OCI-LY3 (cell line): Measurements from ENCODE around the gene GPR62.

Experiments
- H2AFZ ChIP-seq: fragments of 200-600, 300-600 bp; shearing (Covaris generic); 2 replicates; pipeline ENCODE4 v1.6.0; 2014; ENCODE audit warnings: antibody characterized with exemption, low read depth, low read length
- H3K27ac ChIP-seq: fragments of 200-600, 300-600 bp; sonication (generic); 2 replicates; pipeline ENCODE4 v1.5.1; 2014; ENCODE audit warnings: mild to moderate bottlenecking, low read length, moderate library complexity, mixed read lengths
- H3K27me3 ChIP-seq: fragments of 200-600, 300-600 bp; sonication (generic); 2 replicates; pipeline ENCODE4 v1.6.1; 2014; ENCODE audit warnings: low read depth, low read length, mixed read lengths
- H3K36me3 ChIP-seq: fragments of 200-600, 300-600 bp; sonication (generic); replicated peaks from 2 replicates; pipeline ENCODE3; 2014; ENCODE audit warnings: low read depth, low read length, mixed read lengths
- H3K4me1 ChIP-seq: fragments of 300-600, 200-600 bp; sonication (generic); 2 replicates; pipeline ENCODE4 v1.6.1; 2014; ENCODE audit warnings: low read length, mixed read lengths
- H3K4me2 ChIP-seq: fragments of 200-600, 300-600 bp; sonication (generic); 2 replicates; pipeline ENCODE4 v1.6.1; 2014; ENCODE audit warnings: low read length, mixed read lengths
- H3K4me3 ChIP-seq: fragments of 300-600, 200-600 bp; sonication (generic); 2 replicates; pipeline ENCODE4 v1.5.1; 2014; ENCODE audit warnings: antibody characterized with exemption, mild to moderate bottlenecking, low read length, moderate library complexity
- H3K79me2 ChIP-seq: fragments of 300-600, 200-600 bp; shearing (Covaris generic); 2 replicates; pipeline ENCODE4 v1.6.1; 2014; ENCODE audit warnings: mild to moderate bottlenecking, low read length, mixed read lengths
- H3K9ac ChIP-seq: fragments of 300-600, 200-600 bp; shearing (Covaris generic); 2 replicates; pipeline ENCODE4 v1.6.0; 2014; ENCODE audit warnings: mild to moderate bottlenecking, low read length, moderate library complexity
- H3K9me3 ChIP-seq: fragments of 200-600, 300-600 bp; shearing (Covaris generic); 2 replicates; pipeline ENCODE4 v1.6.1; 2014; ENCODE audit warnings: low read length, mixed read lengths; ENCODE audit not compliant: insufficient read depth
- H4K20me1 ChIP-seq: fragments of 200-600, 300-600 bp; sonication (generic); 2 replicates; pipeline ENCODE4 v1.6.1; 2016; ENCODE audit warnings: low read length, mixed read lengths; ENCODE audit not compliant: insufficient read depth
- EZH2phosphoT487 ChIP-seq: fragments of 200-600 bp; shearing (Covaris generic); IDR thresholded peaks from 2 replicates; pipeline ENCODE4 v1.6.1; 2018; ENCODE audit warnings: antibody characterized with exemption, mixed run types, low read depth
- TF ChIP-seq, protein P1 (sequence below): fragments of 200-600, 300-600 bp; sonication (generic); IDR thresholded peaks from 2 replicates; pipeline ENCODE4 v1.5.1; 2014; ENCODE audit warnings: antibody characterized with exemption, low read length, low read depth

Gene GPR62

DNA sequence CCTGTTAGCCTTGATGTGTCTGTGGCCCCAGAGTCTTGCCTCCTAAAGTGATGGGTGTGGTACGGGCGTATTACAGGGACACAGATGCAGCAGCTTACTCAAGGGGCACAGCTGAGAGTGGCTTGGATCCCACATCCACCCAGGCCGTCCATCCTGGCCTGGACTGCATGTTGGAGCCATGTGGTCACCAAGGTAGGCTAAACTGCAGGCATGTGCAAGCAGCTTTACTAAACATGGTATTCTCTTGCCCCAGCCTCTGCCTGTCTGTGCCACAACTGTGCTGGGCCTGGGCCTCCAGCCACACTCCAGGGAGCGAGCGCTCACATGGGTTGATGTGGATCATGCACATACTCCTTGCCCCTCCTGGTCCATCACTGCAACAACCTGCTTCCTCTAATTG is 6.1 kb upstream of the GPR62 start:
- Histone ChIP-seq H3K9ac (no peak overlapping the region), H2AFZ (no peak overlapping the region), H3K79me2 (no peaks in the 10 kb centered on the region), H3K4me3 (no peak overlapping the region), H3K4me2 (no peak overlapping the region), H3K27me3 (no peaks in the 10 kb centered on the region), H3K27ac (no peak overlapping the region), H4K20me1 (no peaks in the 10 kb centered on the region), H3K4me1 (peaks cover 8% of the 10 kb centered on the region; the same call in 1 of the 2 replicates), H3K36me3 (no peaks in the 10 kb centered on the region), H3K9me3 (no peaks in the 10 kb centered on the region)
- TF ChIP-seq EZH2phosphoT487: no peak
- TF ChIP-seq, protein P1, sequence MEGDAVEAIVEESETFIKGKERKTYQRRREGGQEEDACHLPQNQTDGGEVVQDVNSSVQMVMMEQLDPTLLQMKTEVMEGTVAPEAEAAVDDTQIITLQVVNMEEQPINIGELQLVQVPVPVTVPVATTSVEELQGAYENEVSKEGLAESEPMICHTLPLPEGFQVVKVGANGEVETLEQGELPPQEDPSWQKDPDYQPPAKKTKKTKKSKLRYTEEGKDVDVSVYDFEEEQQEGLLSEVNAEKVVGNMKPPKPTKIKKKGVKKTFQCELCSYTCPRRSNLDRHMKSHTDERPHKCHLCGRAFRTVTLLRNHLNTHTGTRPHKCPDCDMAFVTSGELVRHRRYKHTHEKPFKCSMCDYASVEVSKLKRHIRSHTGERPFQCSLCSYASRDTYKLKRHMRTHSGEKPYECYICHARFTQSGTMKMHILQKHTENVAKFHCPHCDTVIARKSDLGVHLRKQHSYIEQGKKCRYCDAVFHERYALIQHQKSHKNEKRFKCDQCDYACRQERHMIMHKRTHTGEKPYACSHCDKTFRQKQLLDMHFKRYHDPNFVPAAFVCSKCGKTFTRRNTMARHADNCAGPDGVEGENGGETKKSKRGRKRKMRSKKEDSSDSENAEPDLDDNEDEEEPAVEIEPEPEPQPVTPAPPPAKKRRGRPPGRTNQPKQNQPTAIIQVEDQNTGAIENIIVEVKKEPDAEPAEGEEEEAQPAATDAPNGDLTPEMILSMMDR: no peak

- Histone ChIP-seq H4K20me1 (no peaks in the 10 kb centered on the region), H3K4me2 (no peak overlapping the region), H3K36me3 (no peaks in the 10 kb centered on the region), H3K27ac (no peak overlapping the region), H3K4me3 (no peak overlapping the region), H3K9ac (no peak overlapping the region), H3K9me3 (no peaks in the 10 kb centered on the region), H3K4me1 (peaks cover 8% of the 10 kb centered on the region; the same call in 1 of the 2 replicates), H2AFZ (no peak overlapping the region), H3K27me3 (no peaks in the 10 kb centered on the region), H3K79me2 (no peaks in the 10 kb centered on the region)
- TF ChIP-seq, protein P1: no peak
- TF ChIP-seq EZH2phosphoT487: no peak
Measured at GRCh38 chr3:51950899-51951298, 4.3 kb upstream of the GPR62 start.

GRCh38 chr3:51953445-51953844 is 1.7 kb upstream of the GPR62 start:
- TF ChIP-seq EZH2phosphoT487: no peak
- TF ChIP-seq, protein P1: no peak

GRCh38 chr3:51954105-51954504 is 1.1 kb upstream of the GPR62 start:
- Histone ChIP-seq H2AFZ (no peak overlapping the region), H3K27me3 (no peaks in the 10 kb centered on the region), H3K4me2 (no peak overlapping the region), H3K27ac (no peak overlapping the region), H3K9me3 (no peaks in the 10 kb centered on the region), H4K20me1 (no peaks in the 10 kb centered on the region), H3K36me3 (no peaks in the 10 kb centered on the region), H3K4me1 (peaks cover 8% of the 10 kb centered on the region; the same call in 1 of the 2 replicates), H3K4me3 (no peak overlapping the region), H3K79me2 (no peaks in the 10 kb centered on the region), H3K9ac (no peak overlapping the region)
- TF ChIP-seq, protein P1: no peak
- no peak for TF ChIP-seq EZH2phosphoT487

More at GRCh38 chr3:51953445-51953844, 1.7 kb upstream of the GPR62 start:
- Histone ChIP-seq H3K4me2 (peak overlapping the region; percentile 1; the same call in 1 of the 2 replicates), H2AFZ (peak overlapping the region; percentile 3; the same call in 1 of the 2 replicates), H3K27me3 (no peaks in the 10 kb centered on the region), H3K36me3 (no peaks in the 10 kb centered on the region), H3K27ac (no peak overlapping the region), H3K9me3 (no peaks in the 10 kb centered on the region), H3K4me3 (no peak overlapping the region), H3K9ac (no peak overlapping the region), H3K79me2 (no peaks in the 10 kb centered on the region), H3K4me1 (peaks cover 8% of the 10 kb centered on the region; the same call in 1 of the 2 replicates), H4K20me1 (no peaks in the 10 kb centered on the region)
